GM04503 (cell line): Measurements from ENCODE around the gene ADGRF1.

ENCODE experiments used
- DNase-seq: peaks from one replicate; pipeline ENCODE4 v3.0.0-alpha.2; 2012; ENCODE audit warnings: low read depth

The ADGRF1 gene

DNA sequence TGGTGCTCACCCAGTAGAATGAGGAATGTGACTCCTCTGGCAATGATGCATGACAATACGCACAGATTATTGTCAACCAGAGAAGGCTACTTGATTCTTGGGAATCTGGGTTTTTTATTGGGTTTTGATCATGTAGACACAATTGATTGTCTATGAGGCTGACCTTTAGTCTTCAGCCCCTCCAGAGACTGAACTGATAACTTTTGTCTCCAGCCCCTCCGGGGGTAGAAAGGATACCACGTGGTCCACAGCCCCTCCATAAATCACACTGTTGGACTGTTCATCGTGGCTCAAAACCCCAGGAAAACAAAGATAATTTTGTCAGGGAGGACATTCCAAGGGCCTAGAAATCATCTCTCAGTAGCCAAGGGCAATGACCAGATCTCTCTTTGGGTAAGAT is 62.9 kb downstream of the ADGRF1 start:
- no peak for DNase-seq

- DNase-seq: no peak
Observed at GRCh38 chr6:46974786-46975185, 67.3 kb downstream of the ADGRF1 start.

GRCh38 chr6:46973029-46973428 is 69.1 kb downstream of the ADGRF1 start:
- DNase-seq: no peak

DNA sequence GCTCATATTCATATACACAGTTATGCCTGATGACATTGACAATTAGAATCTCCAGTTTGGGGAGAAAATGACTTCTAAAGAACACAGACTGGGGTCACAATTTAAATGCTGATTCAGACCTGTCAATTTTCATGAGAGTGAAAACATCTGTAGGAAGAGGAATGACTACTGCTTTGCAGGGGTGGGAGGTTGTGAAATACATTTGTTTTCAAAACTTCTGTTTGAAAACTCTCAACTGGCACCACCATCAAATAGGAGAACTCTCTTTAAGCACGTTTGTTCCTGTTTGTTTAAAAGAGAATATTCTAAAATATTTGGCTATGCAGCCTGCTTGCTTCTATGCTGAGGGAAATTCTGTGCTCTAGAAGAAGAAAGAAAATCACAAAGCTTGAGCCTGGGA is 69.6 kb downstream of the ADGRF1 start:
- DNase-seq: no peak

- DNase-seq: no peak
Observed at GRCh38 chr6:46969206-46969605, 72.9 kb downstream of the ADGRF1 start.

DNA sequence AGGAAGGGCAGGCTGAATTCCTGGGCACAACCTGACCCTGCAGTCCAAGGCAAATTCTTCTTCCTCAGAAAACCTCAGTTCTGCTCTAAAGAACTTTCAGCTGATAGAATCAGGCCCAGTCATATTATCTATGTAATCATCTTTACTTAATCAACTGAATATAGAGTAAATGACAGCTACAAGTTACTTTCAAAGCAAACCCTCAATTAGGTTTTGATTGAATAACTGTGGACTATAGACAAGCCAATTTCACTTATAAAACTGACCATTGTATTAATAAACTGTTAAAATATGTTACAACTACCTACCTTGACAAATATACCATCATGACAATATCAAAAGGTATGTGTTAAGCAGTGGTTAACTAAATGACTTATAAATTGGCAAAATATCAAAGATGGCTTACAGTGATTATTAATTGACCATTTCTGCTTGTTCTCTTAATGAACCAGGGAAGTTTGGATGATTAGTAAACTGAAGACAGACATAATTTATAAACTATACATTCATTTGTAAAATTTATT is 74.2 kb downstream of the ADGRF1 start:
- DNase-seq: no peak

- DNase-seq: no peak
Observed at GRCh38 chr6:46964716-46965519, 77.2 kb downstream of the ADGRF1 start.

DNA sequence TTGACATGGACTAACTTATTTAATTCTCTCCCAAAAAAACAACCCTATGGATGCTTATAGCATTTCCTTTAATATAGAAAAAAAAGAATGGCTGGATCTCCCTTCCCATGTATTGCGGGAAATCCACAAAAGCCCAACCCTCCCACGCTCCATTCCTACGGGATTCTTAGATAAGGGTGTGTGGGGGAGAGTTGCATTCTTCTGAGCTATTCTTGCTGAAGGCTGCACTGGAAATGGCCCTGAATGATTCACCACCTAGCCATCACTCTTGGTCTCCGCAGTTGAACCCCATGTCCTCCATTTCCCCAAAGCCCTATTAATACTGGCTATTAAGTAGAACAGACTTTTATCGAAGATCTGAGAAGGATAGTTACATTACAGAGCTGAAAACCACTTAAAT is 78.5 kb downstream of the ADGRF1 start:
- no peak for DNase-seq

DNA sequence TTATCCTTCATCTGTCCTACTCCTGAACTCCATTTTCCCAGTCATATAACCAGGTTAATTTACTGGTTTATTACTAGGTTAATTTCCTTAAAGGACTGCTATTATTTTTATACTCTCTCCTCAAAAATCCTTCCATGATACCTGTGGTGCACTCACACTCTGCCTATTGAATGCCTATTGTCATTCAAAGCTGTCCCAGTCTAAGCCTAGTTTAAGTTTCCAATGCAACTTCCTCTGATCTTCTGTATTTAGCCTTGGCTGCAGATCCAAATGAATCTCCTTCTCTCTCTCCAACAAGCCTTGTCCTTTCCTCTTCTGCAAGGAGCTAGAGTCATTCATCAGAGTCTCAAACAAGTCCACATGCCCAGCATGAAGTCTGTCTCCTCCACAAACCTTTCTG is 79.1 kb downstream of the ADGRF1 start:
- no peak for DNase-seq

- no peak for DNase-seq
Observed at GRCh38 chr6:46961711-46962110, 80.4 kb downstream of the ADGRF1 start.

DNA sequence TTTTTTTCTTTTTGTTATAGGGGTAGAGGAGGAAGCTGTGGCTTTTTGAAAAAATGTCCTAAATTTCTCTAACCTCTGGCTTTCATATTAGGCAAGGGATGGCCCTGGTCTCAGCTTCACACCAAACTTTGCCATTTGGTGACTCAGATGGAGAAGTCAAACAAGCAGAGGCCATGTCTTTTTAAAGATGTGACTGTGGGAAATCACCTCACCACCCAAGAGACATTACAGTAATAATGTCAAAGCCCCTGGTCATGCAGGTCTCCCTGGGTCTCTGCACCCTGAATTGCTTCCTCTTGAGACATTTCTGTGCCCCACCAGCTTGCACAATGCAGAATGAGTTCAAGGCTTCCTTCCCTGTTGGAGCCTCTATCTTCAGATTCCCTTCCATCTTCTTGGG is 80.9 kb downstream of the ADGRF1 start:
- DNase-seq: no peak

DNA sequence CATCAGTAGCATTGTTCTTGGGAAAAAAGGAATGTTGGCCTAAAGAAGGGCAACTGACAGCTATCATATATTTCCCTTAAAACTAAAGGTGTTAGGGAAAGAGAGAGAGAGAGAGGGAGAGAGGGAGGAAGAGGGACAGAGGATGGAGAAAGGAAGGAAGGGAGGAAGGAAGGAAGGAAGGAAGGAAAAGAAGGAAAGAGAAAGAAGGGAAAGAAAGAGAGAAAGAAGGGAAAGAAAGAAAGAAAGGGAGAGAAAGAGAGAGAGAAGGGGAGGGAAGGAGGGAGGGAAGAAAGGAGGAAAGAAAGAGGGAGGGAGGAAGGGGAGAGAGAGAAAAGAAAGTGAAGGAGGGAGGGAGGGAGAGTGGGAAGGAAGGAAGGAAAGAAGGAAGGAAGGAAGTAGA is 82.7 kb downstream of the ADGRF1 start:
- no peak for DNase-seq

DNA sequence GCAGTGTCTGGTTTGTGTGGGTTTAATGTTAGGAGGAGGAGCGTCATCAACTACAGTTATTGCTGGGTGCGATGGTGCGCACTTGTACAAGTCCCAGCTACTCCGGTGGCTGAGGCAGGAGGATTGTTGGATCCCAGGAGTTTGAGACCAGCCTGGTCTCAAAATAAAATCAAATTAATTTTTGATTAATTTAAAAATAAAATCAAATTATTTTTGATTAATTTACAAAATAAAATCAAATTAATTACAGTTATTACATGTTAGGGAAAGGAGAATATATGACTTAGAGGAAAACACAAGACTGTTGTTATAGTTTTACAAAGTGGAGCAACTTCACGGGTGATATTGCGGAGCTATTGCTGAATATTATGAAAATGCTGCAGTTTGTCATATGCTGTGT is 85.7 kb downstream of the ADGRF1 start:
- no peak for DNase-seq

- no peak for DNase-seq
Observed at GRCh38 chr6:46954837-46955451, 87.2 kb downstream of the ADGRF1 start.

DNA sequence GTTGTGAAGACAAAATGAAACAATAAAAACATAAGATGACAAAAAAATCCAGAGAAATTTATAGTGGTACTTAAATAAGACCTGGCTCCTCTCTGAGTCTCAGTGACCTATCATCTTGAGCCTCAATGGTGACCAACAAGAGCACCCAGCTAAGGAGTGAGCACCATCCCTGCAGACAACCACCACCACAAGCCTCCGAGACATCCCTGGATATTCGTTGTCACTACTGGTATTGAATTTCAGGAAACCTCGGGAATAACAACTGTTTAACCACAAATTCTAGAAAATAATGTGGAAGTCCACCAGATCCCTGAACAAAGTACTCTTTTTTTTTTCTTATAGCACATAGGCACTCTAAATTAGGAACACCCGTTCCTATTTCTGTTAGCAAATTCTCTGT is 88.2 kb downstream of the ADGRF1 start:
- DNase-seq: no peak

DNA sequence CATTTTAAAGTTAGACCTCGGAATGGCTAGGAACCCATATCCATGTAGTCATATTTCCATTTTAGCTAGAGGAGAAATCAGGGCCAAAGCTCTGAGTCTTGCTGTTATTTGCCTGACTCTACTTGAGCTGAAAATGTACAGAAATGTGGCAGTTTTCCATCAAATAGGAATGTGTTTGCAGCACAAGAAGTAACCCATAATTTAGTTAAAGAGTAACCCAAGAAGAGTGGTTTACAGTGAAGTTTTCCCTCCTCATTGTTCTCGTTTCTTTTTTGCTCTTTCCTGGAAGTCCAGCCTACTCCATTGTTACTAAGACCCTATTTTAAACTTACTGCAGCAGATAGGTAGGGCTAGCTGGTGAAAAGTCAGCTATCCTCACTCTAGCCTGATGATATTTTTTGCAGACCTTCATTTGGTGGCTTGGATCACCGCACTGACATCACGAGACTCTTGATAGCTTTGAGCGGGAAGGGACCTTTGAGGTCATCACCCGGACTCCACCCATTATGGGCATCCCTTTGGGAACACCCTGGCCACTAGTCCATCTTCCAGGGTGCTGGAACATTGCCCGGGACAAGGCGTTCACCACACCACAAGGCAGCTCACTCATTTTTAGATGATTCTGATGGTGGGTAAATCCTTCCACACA is 92.4 kb downstream of the ADGRF1 start:
- no peak for DNase-seq

GRCh38 chr6:46948699-46949098 is 93.4 kb downstream of the ADGRF1 start:
- DNase-seq: no peak
